Keratinocyte (primary cell): ENCODE results near the gene NUDT13.

ENCODE experiments used
- CTCF ChIP-seq, 3 experiments: IDR thresholded peaks in 1 of 3; conservative IDR thresholded peaks in 1 of 3; optimal IDR thresholded peaks in 1 of 3; 2 replicates in 2 of 3; 3 replicates in 1 of 3; pipeline versions ENCODE3 to v1.5.1; 2011; ENCODE audit warnings: low read length in 3 of 3, mild to moderate bottlenecking in 3 of 3, moderate library complexity in 2 of 3, control low read depth in 1 of 3, inconsistent platforms in 1 of 3; ENCODE audit not compliant: insufficient read depth in 2 of 3; ENCODE audit errors: extremely low read depth in 1 of 3
- EZH2 ChIP-seq: IDR thresholded peaks from one replicate; pipeline ENCODE4 v1.6.1; 2012; ENCODE audit warnings: inconsistent platforms, mild to moderate bottlenecking, low read length, moderate library complexity

GRCh38 chr10:73156054-73156453 is 45.8 kb downstream of the NUDT13 start:
- no peak for TF ChIP-seq EZH2
- TF ChIP-seq CTCF (optimal IDR thresholded peaks at IDR 0.05 in 1 of 3, IDR thresholded peaks at IDR 0.05 in 1 of 3, conservative IDR thresholded peaks at IDR 0.05 in 1 of 3; ENCODE audit: extremely low read depth in 1 of 3, insufficient read depth in 2 of 3, low read length in 3 of 3) = no peak
